PFSK-1 (cell line): ENCODE data around the gene TGFB1I1.

Experiments
- POLR2AphosphoS5 ChIP-seq: IDR thresholded peaks from 2 replicates; pipeline ENCODE4 v1.6.1; 2012; ENCODE audit warnings: low read depth, mild to moderate bottlenecking, control low read depth, low read length, moderate library complexity
- SIN3A ChIP-seq: IDR thresholded peaks from 2 replicates; pipeline ENCODE4 v1.6.1; 2012; ENCODE audit warnings: mild to moderate bottlenecking, low read length, moderate library complexity, borderline replicate concordance; ENCODE audit not compliant: insufficient read depth
- TAF1 ChIP-seq: IDR thresholded peaks from 2 replicates; pipeline ENCODE4 v1.6.1; 2012; ENCODE audit warnings: low read length, control low read depth, borderline replicate concordance; ENCODE audit not compliant: insufficient read depth

GRCh38 chr16:31465788-31466370 is 6.1 kb upstream of the TGFB1I1 start:
- TF ChIP-seq POLR2AphosphoS5 (no peak), SIN3A (no peak), TAF1 (no peak)
